ACC112 (cell line): ENCODE measurements around the gene NKX1-1.

Experiments used
- H2AFZ ChIP-seq: fragments of 200-600 bp; sonication (generic); one replicate; pipeline ENCODE4 v1.6.0; 2017; ENCODE audit warnings: antibody characterized with exemption, low read length; ENCODE audit not compliant: unreplicated experiment
- H3K27ac ChIP-seq: fragments of 200-600 bp; sonication (generic); 2 replicates; pipeline ENCODE4 v1.5.1; 2014; ENCODE audit warnings: low read depth, mild to moderate bottlenecking, antibody characterized with exemption, low read length, moderate library complexity
- H3K27me3 ChIP-seq: fragments of 200-600 bp; sonication (generic); 2 replicates; pipeline ENCODE4 v1.6.1; 2014; ENCODE audit warnings: mild to moderate bottlenecking, antibody characterized with exemption, low read length, moderate library complexity, mixed read lengths; ENCODE audit not compliant: insufficient read depth
- H3K36me3 ChIP-seq: fragments of 200-600 bp; sonication (generic); 2 replicates; pipeline ENCODE4 v1.6.1; 2016; ENCODE audit warnings: mild to moderate bottlenecking, antibody characterized with exemption, low read length, moderate library complexity, mixed read lengths; ENCODE audit not compliant: insufficient read depth
- H3K4me1 ChIP-seq: fragments of 200-600 bp; sonication (generic); one replicate; pipeline ENCODE4 v1.6.1; 2016; ENCODE audit warnings: low read length, mixed read lengths; ENCODE audit not compliant: insufficient read depth, unreplicated experiment, control insufficient read depth
- H3K4me3 ChIP-seq: fragments of 200-600 bp; sonication (generic); 2 replicates; pipeline ENCODE4 v1.5.1; 2014; ENCODE audit warnings: mild to moderate bottlenecking, low read depth, low read length
- H3K79me2 ChIP-seq: fragments of 200-600 bp; sonication (generic); one replicate; pipeline ENCODE4 v1.6.0; 2016; ENCODE audit warnings: low read length; ENCODE audit not compliant: control insufficient read depth, unreplicated experiment, insufficient read depth

Gene NKX1-1

DNA sequence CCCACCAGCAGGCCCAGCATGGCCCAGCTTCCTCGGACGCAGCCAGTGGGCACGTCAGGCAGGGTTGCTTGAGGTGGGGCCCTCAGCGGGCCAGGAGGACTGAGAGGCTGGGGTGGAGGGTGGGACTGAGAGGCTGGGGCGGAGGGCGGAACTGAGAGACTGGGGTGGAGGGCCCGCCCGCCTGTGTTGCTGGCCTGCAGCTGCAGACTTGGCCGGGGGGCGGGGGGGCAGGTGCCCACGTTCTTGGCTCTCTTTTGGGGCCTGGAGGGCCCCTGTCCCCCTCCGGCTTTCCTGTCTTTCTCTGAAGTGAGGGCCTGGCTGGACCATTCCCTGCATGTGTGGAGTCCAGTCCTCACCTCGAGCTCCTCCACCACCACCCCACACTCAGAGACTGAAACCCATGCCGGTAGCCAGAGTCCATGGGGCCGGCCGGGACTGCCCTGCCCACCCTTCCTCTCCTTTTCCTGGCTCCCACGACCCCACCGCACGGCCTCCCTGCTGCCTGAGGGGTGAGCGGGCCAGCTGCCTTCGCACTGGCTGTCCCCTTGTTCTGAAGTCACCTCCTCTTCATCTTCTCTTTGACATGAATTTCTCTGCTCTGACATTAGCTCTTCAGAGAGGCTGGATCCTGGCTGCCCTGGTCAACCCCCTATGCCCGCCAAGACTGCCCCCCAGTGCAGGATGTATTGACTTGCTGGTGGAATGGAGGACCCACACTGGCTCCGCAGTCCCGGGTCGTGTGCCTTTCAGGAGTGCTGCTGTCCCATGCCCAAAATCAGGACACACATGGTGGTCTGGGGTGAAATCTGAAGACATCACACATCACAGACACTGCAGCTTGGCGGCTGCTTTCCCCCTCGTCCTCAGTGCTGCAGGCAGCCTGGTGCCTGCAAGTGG is 10.1 kb upstream of the NKX1-1 start:
- Histone ChIP-seq H3K36me3 (no peaks in the 10 kb centered on the region), H3K79me2 (no peaks in the 10 kb centered on the region), H3K4me3 (no peak overlapping the region), H3K27ac (no peak overlapping the region), H3K27me3 (peaks cover 82% of the 10 kb centered on the region), H3K4me1 (no peaks in the 10 kb centered on the region), H2AFZ (no peak overlapping the region)

DNA sequence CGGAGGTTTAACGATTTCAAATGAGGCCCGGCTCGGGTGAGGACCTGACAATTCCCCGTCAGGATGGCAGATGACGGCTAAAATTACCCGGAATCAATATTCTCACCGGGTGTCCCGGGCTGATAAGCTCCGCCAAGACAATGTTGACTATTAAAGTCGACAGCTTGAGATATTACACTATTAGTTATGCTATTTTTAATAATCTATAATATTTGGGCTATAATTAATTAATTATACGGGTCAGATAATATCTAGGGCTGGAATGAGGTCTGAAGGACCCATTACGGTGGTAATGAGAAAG is 9.4 kb upstream of the NKX1-1 start:
- H3K4me3 ChIP-seq: no peak overlapping the region
- H3K27ac ChIP-seq: no peak overlapping the region
- no peaks in the 10 kb centered on the region for H3K79me2 ChIP-seq
- peaks cover 83% of the 10 kb centered on the region for H3K27me3 ChIP-seq
- no peak overlapping the region for H2AFZ ChIP-seq
- H3K4me1 ChIP-seq: no peaks in the 10 kb centered on the region
- no peaks in the 10 kb centered on the region for H3K36me3 ChIP-seq

DNA sequence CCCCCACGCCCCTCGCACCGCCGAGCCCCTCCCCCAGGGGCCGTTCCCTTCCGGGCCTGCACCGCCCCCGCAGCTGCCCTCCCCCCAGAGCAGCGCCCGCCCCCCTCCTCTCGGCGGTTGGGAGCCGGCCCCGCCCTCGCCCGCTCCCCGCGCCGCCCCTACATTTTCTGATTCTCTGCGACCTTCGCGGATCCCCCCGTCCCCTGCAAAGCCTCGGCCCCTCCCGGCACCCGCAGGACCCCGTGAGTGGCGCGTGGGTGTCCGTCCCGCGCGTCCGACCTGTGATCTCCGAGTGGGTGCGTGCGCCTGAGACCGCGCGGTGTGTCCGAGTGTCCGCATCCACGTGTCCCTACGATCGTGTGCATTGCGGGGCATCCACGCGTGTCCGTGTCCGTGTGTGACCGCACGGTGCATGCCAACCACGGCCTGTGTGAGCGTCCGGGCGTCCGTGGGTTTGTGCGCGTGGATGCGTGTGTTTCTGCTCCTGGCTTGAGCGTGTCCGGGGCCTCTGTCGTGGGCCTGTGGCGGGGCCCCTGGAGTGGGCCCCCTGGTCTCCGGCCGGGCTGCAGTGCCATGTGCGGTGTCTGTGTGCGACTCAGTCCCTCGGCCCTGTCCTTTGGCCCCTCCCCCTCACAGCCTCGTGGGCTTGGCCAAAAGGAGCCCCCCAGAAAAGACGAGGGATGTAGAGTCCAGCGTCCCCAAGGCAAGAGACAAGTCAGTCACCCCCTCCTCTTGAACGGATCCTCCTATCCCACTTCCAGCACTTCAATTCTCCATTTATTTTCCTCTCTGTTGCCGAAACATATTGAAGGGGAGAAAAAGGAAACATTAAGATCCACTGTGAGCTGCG is 8.8 kb upstream of the NKX1-1 start:
- Histone ChIP-seq H3K27me3 (peaks cover 85% of the 10 kb centered on the region), H3K4me3 (no peak overlapping the region), H2AFZ (no peak overlapping the region)

DNA sequence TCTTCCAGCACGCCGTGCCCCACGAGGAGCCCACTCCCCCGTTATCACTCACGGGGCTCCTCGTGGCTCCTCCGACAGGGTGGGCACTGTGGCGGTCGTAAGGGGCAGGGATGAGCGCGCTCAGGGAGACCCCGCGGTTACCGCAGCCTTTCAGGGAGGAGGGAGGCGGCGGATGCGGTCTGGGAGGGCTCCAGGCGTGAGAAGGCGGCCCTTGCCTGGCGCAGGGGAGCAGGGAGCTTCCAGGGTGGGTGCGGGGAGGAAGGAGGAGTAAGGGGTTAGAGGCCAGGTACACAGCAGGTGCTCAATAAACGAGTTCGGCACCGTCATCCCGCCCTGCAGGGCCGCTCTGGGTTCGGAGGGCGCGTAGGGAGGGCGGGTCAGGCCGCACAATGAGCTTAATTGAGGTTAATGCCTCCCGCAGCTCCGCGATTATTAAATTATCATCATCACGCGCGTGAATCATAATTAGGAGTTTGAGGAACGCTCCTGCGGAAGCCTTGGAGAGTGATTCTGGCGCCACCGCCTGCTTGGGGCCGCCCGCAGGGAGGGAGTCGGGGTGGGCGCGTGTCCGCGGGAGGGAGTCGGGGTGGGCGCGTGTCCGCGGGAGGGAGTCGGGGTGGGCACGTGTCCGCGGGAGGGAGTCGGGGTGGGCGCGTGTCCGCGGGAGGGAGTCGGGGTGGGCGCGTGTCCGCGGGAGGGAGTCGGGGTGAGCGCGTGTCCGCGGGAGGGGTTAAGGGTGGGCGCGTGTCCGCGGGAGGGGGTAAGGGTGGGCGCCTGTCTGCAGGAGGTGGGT is 7.6 kb upstream of the NKX1-1 start:
- H3K36me3 ChIP-seq: no peaks in the 10 kb centered on the region

More for the DNA sequence above, 8.8 kb upstream of the NKX1-1 start:
- no peak overlapping the region for H3K27ac ChIP-seq
- H3K36me3 ChIP-seq: no peaks in the 10 kb centered on the region
- no peaks in the 10 kb centered on the region for H3K79me2 ChIP-seq
- no peaks in the 10 kb centered on the region for H3K4me1 ChIP-seq

DNA sequence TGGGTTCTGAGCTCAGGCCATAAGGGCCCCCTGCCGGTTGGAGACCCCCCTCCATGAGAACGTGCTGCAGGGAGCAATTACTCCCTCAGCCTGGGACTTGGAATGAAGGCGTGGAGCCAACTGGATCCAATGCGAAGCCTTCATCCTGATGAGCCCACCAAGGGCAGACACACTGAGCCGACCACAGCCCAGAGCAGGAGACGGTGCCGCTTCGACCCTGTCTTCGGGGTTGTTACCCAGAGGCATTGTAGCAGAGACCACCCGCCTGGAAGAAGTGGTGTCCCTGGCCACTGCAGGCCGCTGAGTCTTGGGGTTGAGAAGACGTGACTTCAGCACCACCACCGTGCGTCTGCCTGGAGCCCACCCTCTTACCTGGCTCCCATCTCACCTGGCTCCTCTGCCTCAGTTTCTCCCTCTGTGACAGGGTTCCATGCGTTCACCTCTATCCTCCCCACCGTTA is 7.0 kb upstream of the NKX1-1 start:
- H3K79me2 ChIP-seq: no peaks in the 10 kb centered on the region
- H3K27ac ChIP-seq: no peak overlapping the region
- H3K36me3 ChIP-seq: no peaks in the 10 kb centered on the region
- H3K4me1 ChIP-seq: no peaks in the 10 kb centered on the region
- no peak overlapping the region for H3K4me3 ChIP-seq
- H3K27me3 ChIP-seq: peaks cover 90% of the 10 kb centered on the region
- H2AFZ ChIP-seq: no peak overlapping the region

More for the DNA sequence above, 7.6 kb upstream of the NKX1-1 start:
- H3K27me3 ChIP-seq: peaks cover 89% of the 10 kb centered on the region
- H3K27ac ChIP-seq: no peak overlapping the region
- no peaks in the 10 kb centered on the region for H3K79me2 ChIP-seq
- H2AFZ ChIP-seq: no peak overlapping the region
- no peak overlapping the region for H3K4me3 ChIP-seq
- H3K4me1 ChIP-seq: no peaks in the 10 kb centered on the region

DNA sequence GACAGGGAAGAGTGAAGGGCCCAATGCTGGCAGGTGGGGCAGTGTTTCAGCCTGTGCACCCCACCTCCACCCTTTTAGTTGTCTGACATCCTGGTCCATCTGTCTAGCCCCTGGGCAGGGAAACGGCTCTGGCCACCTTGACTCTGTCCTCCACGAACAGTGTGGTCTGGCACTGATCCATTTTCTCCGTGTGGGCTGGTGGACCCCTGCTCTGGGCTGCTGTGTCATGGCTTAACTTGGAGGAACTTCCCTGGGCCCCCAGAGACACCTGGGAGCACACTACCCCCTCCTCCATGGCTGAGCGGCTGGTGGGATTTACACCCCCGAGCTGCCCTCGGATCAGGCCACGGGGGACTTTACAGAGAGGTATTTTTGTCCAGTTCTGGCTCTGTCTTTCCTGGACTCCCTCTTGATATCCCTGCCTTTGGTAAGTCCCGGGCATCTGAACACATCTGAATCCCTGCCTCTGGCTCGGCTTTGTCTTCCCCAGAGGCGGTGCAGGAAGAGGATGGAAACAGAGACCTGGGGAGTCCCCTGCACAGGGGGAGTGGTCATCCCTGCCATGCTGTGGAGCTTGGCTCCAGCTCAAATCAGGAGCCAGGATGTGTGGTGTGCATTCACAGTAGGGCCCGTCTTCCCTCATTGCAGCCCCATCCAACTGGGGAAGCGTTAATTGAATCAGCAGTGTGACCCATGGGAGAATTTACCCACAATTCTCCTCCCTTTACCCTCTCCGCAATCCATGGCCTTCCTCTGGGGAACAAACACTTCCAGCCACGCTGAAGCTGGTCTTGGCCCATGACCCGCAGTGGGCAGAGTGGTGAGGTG is 6.3 kb upstream of the NKX1-1 start:
- H3K79me2 ChIP-seq: no peaks in the 10 kb centered on the region
- H3K4me3 ChIP-seq: no peak overlapping the region
- peaks cover 91% of the 10 kb centered on the region for H3K27me3 ChIP-seq
- no peak overlapping the region for H3K27ac ChIP-seq
- H3K4me1 ChIP-seq: no peaks in the 10 kb centered on the region
- no peaks in the 10 kb centered on the region for H3K36me3 ChIP-seq
- H2AFZ ChIP-seq: no peak overlapping the region

DNA sequence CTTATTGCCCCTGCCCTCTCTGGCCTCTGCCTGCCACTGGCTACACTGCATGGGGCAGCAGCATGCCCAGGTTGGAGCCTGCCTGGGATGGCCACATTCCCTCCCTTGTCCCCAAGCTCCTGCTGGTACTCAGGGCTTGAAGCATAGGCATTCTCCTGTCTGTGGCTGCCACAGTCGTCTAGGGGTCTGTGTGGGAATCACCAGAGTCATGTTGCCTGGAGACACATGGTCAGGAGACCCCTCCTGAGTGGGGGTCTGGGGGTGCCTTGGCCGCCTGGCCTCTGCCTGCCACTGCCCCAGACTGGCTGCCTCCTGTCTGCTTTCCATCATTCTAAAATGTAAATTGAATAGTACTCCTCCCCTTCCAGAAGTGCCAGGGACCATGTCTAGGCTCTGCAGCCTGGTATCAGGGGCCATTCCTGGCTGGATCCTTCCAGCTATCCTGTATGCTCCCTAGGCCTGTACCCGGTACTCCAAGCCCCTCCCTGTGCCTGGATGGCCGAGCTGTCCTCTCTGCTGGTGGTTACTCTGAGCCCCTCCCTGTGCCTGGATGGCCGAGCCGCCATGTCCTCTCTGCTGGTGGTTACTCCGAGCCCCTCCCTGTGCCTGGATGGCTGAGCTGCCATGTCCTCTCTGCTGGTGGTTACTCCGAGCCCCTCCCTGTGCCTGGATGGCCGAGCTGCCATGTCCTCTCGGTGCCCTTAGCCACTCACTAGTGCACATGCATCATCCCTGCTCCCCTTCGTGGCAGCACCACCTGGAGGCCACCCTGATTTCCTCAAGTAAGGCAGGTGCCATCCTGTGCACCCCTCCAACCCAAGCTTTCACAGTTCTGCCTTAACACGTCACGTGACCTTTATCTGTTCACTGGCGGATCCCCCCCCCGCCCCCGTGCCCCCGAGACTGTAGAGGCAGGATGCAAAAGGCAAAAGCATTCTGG is 5.5 kb upstream of the NKX1-1 start:
- no peak overlapping the region for H3K4me3 ChIP-seq
- no peak overlapping the region for H3K27ac ChIP-seq
- no peaks in the 10 kb centered on the region for H3K4me1 ChIP-seq
- no peak overlapping the region for H2AFZ ChIP-seq
- peaks cover 93% of the 10 kb centered on the region for H3K27me3 ChIP-seq
- no peaks in the 10 kb centered on the region for H3K36me3 ChIP-seq
- no peaks in the 10 kb centered on the region for H3K79me2 ChIP-seq

DNA sequence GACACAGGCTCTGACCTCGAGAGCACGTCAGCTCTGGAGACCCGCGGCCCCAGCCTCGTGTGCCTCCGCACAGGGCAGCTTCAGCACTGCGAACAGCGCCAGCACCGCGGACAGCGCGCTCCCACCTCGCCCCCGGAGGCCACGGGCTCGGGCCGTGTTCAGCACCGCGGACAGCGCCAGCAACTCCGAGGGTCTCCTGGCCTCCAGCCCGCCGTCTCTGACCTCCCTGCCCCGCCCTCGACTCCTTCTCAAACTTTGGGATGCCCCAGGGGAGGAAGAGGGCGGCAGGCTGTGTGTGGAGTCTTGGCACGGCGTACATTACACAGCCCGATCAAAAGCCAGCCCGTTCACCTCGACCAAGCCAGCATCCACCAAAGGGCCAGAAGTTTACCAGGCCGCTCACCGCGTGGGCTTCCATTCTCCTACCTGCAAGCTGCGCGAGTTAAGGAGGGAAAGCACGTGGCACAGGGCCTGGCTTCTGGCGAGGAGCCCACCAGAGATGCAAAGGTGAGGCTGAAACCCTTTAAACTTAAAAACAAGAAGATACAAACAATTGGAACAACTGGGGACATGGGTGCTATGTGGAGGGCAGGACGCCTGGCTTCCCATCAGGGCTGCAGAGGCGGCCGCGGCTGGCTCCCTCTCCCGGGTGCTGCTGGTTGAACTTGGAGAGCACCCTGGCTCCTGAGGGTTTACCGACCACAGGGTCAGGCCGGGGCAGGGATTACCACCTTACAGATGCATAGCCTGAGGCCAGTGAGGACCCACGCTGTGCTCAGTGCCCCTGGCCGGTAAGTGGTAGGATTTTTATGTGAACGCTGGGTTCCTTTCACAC is 4.5 kb upstream of the NKX1-1 start:
- Histone ChIP-seq H3K4me1 (no peaks in the 10 kb centered on the region), H3K4me3 (no peak overlapping the region), H2AFZ (no peak overlapping the region), H3K79me2 (no peaks in the 10 kb centered on the region), H3K36me3 (no peaks in the 10 kb centered on the region), H3K27ac (no peak overlapping the region), H3K27me3 (peaks cover 91% of the 10 kb centered on the region)
